HFF-Myc (cell line): ENCODE results near the gene IL13.

Experiments
- DNase-seq: peaks from one replicate; pipeline ENCODE4 v3.0.0-alpha.2; 2011; ENCODE audit warnings: low read depth; ENCODE audit errors: extremely low read depth
- H3K4me3 ChIP-seq: replicated peaks from 2 replicates; pipeline ENCODE4 v1.5.1; 2011; ENCODE audit warnings: low read depth, mild to moderate bottlenecking, control low read depth, low read length
- TF ChIP-seq, protein P1 (sequence below): IDR thresholded peaks from 2 replicates; pipeline ENCODE4 v1.5.1; 2012; ENCODE audit warnings: mild to moderate bottlenecking, low read depth, low read length, control low read depth; ENCODE audit errors: missing control alignments

IL13 gene

GRCh38 chr5:132669966-132670882 is 12.3 kb downstream of the IL13 start:
- TF ChIP-seq, protein P1, sequence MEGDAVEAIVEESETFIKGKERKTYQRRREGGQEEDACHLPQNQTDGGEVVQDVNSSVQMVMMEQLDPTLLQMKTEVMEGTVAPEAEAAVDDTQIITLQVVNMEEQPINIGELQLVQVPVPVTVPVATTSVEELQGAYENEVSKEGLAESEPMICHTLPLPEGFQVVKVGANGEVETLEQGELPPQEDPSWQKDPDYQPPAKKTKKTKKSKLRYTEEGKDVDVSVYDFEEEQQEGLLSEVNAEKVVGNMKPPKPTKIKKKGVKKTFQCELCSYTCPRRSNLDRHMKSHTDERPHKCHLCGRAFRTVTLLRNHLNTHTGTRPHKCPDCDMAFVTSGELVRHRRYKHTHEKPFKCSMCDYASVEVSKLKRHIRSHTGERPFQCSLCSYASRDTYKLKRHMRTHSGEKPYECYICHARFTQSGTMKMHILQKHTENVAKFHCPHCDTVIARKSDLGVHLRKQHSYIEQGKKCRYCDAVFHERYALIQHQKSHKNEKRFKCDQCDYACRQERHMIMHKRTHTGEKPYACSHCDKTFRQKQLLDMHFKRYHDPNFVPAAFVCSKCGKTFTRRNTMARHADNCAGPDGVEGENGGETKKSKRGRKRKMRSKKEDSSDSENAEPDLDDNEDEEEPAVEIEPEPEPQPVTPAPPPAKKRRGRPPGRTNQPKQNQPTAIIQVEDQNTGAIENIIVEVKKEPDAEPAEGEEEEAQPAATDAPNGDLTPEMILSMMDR = no peak
- DNase-seq = no peak
- no peak overlapping the region for H3K4me3 ChIP-seq

DNA sequence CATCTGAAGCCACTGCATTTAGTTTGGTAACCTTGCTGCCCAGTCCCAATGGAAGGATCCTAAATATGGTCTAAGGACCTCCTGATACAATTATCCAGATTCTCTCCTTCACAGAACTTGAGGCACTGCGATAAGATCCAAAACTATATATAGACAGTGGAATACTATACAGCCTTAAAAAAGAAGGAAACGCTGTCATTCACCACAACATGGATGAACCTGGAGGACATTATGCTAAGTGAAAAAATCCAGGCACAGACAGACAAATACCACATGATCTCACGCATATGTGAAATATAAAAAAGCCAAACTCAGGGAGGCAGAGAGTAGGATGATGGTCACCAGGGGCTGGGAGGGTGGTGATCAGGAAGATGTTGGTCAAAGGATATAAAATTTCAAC is 13.0 kb downstream of the IL13 start:
- no peak for DNase-seq
- TF ChIP-seq, protein P1 = no peak
- H3K4me3 ChIP-seq = no peak overlapping the region

DNA sequence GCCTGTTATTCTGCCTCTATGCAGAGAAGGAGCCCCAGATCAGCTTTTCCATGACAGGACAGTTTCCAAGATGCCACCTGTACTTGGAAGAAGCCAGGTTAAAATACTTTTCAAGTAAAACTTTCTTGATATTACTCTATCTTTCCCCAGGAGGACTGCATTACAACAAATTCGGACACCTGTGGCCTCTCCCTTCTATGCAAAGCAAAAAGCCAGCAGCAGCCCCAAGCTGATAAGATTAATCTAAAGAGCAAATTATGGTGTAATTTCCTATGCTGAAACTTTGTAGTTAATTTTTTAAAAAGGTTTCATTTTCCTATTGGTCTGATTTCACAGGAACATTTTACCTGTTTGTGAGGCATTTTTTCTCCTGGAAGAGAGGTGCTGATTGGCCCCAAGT is 15.5 kb downstream of the IL13 start:
- no peak overlapping the region for H3K4me3 ChIP-seq
- no peak for DNase-seq
- TF ChIP-seq, protein P1 = no peak

DNA sequence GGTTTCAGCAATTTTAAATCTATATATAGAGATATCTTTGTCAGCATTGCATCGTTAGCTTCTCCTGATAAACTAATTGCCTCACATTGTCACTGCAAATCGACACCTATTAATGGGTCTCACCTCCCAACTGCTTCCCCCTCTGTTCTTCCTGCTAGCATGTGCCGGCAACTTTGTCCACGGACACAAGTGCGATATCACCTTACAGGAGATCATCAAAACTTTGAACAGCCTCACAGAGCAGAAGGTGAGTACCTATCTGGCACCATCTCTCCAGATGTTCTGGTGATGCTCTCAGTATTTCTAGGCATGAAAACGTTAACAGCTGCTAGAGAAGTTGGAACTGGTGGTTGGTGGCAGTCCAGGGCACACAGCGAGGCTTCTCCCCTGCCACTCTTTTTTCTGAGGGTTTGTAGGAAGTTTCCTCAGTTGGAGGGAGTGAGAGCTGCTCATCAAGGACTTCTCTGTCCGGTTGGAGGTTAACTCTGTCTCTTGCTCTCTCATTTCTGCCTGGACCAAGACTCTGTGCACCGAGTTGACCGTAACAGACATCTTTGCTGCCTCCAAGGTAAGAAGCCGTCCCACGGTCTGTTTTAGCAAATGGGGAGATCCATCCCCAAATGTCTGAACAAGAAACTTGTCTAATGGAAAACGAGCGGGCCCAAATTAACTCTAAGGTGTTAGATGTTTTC is 16.1 kb downstream of the IL13 start, which contains the start of gene IL4:
TSS of gene IL4 (plus strand) at position 51 of the 692 bp plus-strand sequence. CDS start at position 113, 62 bp downstream.
- TF ChIP-seq, protein P1 = no peak
- no peak within 1 kb of the TSS for H3K4me3 ChIP-seq
- no peak for DNase-seq

DNA sequence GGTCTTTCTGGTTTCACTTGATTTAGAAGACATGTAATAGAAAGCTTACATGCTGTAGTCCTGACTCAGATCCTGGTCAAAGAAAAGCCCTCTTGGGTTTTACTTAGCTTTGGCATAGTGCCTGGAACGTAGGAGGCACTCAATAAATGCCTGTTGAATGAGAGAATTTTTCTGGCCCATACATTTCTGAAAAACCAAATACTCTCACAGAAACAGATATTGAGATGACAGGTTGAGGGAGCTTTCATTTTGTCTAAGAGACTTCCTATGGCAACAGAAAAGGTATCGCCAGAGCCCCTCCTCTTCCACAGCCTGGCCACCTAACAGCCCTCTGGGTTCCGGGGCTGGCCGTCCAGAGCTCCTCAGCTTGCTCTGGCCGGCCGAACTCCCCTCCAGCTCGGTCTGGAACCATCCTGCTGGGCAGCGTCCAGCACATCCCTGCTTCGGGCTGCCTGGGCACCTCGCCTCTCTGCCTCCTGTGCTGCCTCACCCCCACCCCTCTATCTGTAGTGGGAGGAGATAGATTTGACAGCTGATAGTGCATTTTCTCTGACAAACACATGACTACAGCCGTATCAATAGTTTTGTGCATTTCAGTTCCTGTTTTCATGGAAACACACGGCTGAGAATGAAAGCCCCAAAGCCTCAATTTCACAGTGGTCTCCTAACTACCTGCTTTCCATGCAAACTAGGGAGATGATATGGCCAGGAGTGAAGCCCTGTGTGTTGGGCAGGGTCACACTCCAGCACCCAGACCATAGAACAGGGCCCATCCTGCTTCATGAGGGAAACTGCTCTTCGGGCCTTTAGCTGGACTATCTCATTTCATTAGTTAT is 16.9 kb downstream of the IL13 start:
- TF ChIP-seq, protein P1 = no peak
- no peak overlapping the region for H3K4me3 ChIP-seq
- peak; percentile 80 for DNase-seq

DNA sequence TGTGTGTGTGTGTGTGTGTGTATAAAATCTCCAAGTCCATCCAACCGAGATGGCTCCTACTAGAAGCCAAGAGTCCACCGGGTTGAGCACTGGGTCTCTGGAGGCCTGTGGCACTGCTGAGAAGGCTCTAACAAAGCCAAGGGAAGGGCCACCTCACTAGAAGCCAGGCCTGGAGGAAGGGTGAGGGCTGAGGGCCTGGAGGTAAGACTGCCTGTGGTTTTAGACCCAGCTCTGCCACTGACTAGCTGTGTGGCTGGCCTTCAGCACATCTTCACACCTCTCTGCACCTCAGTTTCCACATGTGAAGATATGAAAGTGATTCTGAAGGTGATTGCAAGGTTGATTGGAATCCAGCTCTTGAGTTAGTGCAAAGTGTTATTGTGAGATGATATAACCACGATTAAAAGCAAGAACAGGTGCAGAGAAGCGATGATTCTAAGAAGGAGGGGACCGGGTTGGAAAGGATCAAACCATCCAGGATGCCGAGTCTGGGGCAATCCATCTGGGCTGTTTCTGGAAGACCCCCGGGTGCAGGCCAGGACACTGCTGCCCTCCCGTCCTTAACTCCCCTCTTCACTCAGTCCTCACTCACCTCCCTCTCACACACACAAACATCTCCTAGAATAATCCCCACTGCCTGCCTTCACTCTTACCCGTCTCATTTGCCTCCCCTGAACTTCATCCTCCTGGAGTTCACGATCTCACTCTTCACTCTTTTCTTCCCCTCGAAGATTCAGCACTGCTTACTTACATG is 18.1 kb downstream of the IL13 start:
- DNase-seq = no peak
- H3K4me3 ChIP-seq = no peak overlapping the region
- TF ChIP-seq, protein P1 = no peak
